ENCODE data around the gene CAPN9. TPM values are rescaled to one million over a fixed set of nuclear protein-coding genes. Genes with fewer than 3 reads are reported as not detected.

The CAPN9 gene
- polyA plus RNA-seq, 5 donors: 1.0 to 2.8 (median 1.1) TPM

DNA sequence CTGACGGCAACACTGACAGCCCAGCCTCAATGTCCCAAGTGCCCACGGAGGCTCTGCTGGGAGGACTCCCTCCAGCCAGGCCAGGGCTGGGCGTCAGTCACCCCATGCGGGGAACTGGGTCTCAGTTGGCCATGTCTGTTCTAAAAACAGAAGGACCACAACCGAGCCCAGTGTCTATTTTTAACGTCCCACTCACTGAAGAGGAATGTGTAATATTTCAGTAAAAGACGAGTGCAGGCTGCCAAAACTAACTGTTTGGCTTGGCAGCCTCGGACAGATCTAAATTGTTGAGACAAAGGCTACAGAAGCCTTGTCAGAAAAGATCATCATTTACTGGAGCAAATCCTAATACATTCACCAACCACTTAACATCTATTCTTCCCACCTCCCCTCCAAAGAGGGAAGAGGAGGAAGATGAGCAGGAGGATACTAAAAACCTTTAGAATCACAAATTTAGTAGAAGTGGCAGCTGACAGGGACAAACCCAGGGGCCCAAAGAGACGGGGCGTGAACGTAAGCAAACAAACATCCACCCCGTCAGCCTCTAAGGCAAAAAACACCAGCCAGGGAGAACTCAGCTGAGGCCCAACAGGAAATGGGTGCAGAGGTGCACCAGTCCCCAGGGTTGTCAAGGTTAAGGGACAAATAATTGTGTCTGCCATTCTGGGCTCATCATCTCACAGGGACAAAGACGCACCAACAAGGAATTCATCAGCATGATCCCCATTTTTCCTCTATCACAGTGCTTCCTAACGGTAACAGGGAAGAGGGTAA lies 102.5 kb downstream of the CAPN9 start:
- DNase-seq: peak; percentile 80 to 88

DNA sequence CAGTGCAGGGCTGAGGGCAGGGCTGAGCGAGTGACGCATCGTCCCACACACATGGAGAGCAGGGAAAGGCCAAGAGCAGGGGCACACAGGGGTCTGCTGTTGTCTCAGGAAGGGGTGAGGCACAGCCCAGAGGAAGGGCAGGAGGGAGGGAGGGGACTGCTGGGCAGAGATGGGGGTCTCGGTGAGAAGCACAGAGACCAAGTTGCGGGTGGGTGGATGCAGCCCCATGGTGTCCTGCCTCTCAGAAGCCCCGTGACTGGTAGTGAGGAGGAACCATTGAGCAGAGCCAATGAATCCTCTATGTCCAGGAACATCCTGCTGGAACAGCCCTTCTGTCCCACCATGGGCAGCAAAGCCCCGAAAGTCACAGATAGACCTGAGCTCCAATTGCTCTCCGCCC lies 103.4 kb downstream of the CAPN9 start:
- no peak for DNase-seq

GRCh38 chr1:230851291-230851691 lies 104.1 kb downstream of the CAPN9 start:
- no peak for DNase-seq

Other genes with a start within 250 kb of the CAPN9 start
- gene COG2, start 104.9 kb upstream of the CAPN9 start, polyA plus RNA-seq (ENCODE audit: insufficient read depth in 1 of 5, insufficient read length in 5 of 5, low replicate concordance in 1 of 5): 10 to 100 TPM; 27.2 to 31.3 (median 29.4) TPM
- gene AGT, start 33.3 kb upstream of the CAPN9 start, polyA plus RNA-seq (ENCODE audit: insufficient read depth in 1 of 5, insufficient read length in 5 of 5, low replicate concordance in 1 of 5): 1 to 10 TPM in 2 of 5 donors, under 1 TPM in 3; 0.40 to 5.8 (median 0.76) TPM
- 10 to 100 TPM; 68.7 to 92.3 (median 80.9) TPM for gene C1orf198, start 121.1 kb downstream of the CAPN9 start, polyA plus RNA-seq (ENCODE audit: insufficient read depth in 1 of 5, insufficient read length in 5 of 5, low replicate concordance in 1 of 5)
- gene TTC13, start 231.5 kb downstream of the CAPN9 start, polyA plus RNA-seq (ENCODE audit: insufficient read depth in 1 of 5, insufficient read length in 5 of 5, low replicate concordance in 1 of 5): 10 to 100 TPM; 19.4 to 29.9 (median 28.4) TPM
- gene ARV1, start 231.7 kb downstream of the CAPN9 start, polyA plus RNA-seq (ENCODE audit: insufficient read depth in 1 of 5, insufficient read length in 5 of 5, low replicate concordance in 1 of 5): 10 to 100 TPM; 20.5 to 28.9 (median 25.6) TPM